NCI-H1105 (cell line): ENCODE measurements around the gene CELSR1.

Source experiments
- DNase-seq: peaks from one replicate; lab custom pipeline; 2025; lab: John Stamatoyannopoulos, UW

The CELSR1 gene

DNA sequence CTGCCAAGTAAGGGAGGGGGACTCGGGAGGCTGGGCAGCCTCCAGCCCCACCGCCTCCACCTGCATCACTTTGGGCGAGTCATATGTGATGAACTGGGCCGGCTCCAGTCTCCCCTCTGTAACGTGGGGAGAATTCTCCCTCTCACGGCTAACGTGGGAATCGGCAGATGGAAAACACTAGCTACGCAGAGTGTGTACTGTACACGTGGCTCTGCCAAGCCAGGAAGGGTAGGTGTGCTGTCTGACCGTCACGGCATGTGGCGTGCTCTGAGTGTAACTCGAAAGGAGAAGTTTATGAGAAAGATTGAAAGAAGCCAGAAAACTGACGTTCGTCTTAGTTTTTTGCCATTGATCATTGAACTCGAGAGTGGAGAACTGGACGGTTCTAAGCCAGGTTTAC, 188.2 kb downstream of the CELSR1 start:
- no peak for DNase-seq

- no peak for DNase-seq
Observed at GRCh38 chr22:46348099-46348695, 189.2 kb downstream of the CELSR1 start.

DNA sequence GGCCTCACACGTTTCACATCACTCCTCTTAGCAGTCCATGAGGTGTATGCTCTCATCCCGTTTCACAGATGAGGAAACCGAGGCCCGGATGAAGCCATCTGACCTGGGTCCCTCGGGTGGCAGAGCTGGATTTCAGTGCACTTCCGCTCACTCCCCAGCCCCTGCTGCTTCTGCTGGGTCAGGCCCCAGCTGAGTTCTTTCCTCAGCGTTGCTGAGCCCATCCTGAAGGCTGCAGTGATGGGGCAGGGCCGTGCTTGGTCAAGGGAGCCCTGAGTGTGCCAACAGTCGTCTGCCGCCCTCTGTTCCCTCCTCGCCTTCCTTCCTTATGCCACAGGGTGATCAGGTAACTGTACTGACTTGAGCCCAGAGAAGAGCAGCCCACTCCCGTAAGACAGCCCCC, 189.8 kb downstream of the CELSR1 start:
- DNase-seq: no peak

DNA sequence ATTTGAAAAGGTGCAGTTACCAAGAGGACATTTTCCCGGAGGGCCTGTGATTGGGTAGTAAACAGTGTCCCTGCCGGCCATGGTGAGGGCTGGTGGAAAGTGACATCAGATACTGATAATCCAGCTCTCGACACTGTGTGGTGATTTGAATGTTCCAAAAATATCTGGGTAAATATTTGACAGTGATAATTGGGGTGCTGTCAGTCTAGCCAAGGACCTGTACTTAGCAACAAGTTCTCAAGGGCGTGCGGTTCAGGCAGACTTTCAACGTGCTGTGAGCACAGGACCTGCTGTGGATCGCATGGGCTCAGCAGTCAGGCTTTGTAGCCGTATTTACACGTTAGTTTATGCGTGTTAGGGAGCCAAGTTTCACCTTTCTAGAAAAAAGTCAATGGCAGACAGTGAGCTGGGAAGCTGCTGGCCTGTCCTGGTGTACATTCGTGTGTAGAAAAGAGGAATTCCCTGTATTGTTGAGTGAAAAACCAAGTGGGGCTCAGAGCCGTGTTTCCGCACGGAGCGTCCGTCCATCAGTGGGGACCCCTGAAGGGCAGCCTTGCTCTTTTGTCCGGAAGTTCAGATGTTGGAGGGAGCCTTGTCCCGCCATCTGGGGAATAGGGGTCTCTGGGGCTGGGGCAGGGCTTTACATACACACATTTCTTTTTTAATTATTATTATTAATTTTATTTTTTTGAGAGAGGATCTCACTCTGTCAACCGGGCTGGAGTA, 190.6 kb downstream of the CELSR1 start:
- DNase-seq: no peak

DNA sequence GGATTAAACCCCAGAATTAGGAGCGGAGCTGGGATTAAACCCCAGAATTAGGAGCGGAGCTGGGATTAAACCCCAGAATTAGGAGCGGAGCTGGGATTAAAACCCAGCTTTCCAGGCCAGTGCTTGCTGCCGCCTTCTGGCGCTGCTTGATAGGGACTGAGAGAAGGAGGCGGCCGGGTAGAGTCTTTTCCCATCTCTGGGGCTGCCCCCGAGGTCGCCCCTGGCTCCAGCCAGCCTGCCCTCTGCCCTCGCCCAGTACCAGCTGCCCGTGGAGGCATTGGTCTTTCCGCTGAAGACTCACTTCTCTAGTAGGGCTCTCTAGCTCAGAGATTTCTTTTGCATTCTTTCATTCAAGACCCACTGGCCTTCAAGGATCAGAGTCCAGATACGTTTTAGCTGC, 196.7 kb downstream of the CELSR1 start:
- DNase-seq: no peak

- no peak for DNase-seq
Observed at GRCh38 chr22:46339956-46340355, 197.5 kb downstream of the CELSR1 start.

DNA sequence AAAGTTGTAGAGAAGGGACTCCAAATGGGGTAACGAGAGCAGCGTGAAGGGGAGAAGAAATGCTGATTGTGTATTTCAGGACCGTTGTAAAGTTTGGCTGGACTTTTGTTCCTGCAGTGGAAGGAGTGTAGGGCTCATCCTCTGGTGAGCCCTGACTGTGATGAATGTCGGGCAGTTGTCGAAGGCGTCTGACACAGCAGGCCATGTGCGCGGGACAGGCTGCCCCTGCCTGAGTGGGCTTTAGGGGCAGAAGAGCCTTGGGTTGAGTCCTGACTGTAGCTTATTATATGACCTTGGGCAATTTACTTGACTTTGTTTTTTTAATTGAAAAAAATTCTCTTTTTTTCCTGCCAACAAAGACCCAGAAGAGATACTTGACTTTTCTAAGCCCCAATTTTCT, 198.8 kb downstream of the CELSR1 start:
- DNase-seq: no peak

DNA sequence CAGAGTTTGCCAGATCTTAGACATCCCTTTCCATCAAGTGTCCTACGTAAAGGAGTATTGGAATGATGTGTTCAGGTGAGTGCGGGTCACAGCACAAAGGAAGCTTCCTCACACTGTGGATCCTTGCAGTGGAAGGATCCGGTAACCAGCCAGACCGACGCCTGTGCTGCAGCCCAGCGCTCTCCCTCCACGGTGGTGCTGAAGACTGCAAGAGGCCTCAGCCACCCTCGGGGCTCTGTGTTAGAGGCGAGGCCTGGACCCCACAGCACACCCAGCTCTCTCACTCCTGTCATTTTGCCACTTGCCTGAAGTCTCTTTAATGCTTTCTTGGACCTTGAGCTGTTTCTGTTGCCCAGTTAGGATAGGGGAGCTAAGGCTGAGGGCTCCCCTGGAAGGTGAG, 199.6 kb downstream of the CELSR1 start:
- no peak for DNase-seq

DNA sequence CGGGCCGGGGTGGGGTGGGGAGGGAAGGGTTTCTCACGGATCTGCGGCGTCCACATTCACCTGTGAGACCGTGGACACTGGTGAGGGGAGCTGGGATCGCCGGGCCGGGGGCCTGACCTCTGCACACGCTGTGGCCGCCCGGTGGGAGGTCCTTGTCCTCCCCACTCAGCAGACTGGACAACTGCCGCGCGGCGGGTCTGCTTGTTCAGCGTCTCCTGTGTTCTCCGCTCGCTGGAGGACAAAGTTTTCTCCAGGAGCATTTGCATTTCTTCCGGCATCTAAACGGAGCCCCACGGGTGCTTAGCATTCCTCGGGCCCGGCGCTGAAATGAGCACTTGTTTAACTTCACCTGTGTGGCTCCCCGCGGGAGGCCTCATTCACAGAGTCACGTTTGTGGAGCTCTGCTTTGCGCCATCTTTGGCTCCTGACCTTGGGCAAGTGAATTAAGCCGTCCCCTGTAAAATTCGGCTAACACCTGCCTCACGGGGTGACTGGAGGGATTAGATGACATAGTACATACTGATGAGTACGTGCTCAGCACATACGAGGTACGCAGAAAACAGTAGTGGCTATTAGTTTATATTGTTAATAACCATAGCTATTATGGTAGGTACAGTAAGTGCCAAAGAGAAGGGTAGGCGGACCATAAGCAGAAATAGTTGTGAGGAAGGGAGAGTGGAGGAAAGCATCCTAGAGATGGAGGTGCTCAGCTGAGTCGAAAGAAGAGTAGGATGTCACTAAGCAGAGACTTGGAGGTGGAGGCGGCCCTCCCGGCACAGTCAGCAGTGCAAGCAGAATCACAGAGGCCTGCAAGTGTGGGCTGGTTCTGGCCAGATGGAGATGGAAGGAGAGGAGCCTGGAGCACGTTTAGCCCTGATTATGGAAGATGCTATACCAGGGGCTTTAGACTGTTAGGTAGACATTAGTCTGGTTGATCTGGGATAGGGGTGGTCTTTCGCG, 201.0 kb downstream of the CELSR1 start:
- no peak for DNase-seq

DNA sequence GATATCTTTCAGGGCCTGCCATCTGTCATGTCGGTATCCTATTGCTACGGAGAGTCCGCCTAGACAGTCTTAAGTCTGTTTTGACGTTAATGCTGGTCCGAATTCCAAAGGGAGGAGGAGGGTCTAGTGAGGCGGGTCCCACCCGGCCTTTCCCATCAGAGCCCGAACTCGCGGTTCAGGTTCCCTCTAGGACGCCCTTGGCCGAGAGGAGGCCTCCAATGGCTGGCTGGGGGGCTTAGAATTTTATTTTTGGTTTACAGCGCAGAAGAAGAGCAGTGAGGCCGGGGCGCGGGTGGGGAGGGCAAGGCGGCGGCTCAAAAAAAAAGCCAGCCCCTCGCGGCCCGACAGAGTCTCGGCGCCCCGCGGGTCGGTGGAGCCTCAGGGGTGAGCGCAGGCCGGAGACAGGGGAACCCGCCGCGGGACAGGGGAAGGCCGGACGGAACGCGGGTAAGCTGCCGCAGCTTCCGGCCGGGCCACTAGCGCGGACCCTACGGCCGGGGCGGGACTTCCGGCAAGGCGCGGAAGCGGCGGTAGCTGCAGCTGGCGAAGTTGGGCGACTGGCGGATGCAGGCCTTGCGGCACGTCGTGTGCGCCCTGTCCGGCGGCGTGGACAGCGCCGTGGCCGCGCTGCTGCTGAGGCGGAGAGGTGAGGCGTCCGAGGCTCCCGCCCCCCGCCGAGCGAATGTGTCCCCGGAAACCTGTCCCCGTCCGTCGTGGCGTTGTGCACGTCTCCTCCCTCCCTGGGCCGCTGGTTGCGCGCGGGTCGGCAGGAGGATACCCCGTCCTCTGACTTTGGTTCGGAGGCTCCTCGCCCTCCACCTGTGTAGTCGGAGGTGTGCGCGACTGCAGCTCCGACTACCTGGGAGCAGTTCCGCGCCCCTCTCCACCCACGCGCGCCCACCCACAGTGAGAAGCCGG, 202.0 kb downstream of the CELSR1 start, which contains the start of gene TRMU:
TSS of gene TRMU (plus strand) at position 514 of the 918 bp plus-strand sequence. CDS start at position 565, 51 bp downstream.
- DNase-seq: peak; percentile 61

- no peak for DNase-seq
Observed at GRCh38 chr22:46331496-46331895, 205.9 kb downstream of the CELSR1 start.

DNA sequence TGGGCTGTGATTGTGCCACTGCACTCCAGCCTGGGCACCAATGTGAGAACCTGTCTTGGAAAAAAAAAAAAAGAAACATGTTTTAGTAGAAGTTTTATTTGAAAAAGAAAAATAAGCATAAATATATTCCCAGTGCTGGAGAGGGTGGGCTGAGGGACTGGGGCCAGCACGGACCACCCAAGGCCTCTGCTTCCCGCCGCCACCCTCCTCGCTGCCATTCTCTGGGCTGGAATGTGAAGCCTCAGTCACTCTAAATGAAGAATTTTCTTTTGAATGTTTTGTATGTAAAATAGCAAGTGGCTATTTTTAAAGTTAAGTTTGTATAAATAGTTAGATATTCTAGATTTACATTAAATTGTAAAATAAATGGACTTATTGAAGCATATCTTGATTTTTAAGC, 207.0 kb downstream of the CELSR1 start:
- no peak for DNase-seq

GRCh38 chr22:46329616-46330015, 207.8 kb downstream of the CELSR1 start:
- DNase-seq: no peak

GRCh38 chr22:46328797-46329196, 208.6 kb downstream of the CELSR1 start:
- no peak for DNase-seq

- DNase-seq: no peak
Observed at GRCh38 chr22:46327691-46328465, 209.5 kb downstream of the CELSR1 start.

- no peak for DNase-seq
Observed at GRCh38 chr22:46326066-46326680, 211.2 kb downstream of the CELSR1 start.

- DNase-seq: no peak
Observed at GRCh38 chr22:46323162-46323561, 214.3 kb downstream of the CELSR1 start.

DNA sequence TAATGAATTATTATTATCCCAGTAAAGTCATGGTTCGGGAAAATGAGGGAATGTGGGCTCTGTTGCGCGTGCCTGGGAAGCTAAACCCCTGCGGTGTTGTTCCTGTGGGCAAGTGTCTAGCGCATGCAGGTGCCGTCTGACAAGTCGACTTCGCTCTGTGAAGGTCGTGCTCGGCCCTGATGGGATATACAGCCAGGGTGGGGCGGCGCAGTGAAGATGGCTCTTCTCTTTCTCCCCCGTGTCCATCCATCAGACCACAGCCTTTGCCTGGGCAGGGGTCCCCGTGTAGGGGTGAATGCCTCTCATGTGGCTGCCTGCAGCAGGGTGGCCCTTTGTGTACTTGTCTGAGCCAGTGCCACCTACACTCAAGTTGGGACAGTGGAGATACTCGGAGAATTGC, 214.7 kb downstream of the CELSR1 start:
- no peak for DNase-seq

DNA sequence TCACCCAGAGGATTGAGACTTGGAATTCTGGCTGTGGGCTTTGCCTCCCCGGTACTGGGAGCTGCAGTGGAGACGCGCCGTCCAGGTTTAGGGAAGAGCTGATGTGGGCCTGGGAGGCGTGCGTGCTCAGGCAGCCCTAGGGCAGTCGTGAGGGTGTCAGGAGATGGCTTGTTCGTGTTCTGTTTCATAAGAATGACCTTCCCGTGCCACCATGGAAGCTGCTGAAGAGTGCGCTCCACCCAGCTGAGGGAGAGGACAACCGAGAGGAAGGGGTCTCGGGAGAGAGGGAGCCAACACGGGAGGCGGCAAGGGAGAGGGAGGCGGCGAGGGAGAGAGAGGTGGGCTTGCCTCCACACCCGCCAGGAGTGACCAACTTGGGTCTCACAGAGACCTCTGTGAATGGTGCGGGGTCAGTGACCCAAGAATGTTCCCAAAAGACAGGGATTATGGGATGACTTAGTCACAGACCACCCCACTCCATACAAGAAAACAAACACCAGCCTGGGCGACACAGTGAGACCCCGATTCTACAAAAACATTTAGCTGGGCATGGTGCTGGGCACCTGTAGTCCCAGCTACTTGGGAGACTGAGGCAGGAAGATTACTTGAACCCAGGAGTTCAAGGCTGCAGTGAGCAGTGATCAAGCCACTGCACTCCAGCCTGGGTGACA, 216.6 kb downstream of the CELSR1 start:
- no peak for DNase-seq
